Activated CD4-positive, alpha-beta T cell treated with anti-CD3 and anti-CD28 coated beads, Interleukin-2, amount 50 U/mL, for 48 hours (primary cell): ENCODE results near the gene TMEM117.

Experiments used
- DNase-seq, 2 experiments: peaks; one replicate each; pipeline ENCODE4 v3.0.0-alpha.2; 2020

Gene TMEM117

DNA sequence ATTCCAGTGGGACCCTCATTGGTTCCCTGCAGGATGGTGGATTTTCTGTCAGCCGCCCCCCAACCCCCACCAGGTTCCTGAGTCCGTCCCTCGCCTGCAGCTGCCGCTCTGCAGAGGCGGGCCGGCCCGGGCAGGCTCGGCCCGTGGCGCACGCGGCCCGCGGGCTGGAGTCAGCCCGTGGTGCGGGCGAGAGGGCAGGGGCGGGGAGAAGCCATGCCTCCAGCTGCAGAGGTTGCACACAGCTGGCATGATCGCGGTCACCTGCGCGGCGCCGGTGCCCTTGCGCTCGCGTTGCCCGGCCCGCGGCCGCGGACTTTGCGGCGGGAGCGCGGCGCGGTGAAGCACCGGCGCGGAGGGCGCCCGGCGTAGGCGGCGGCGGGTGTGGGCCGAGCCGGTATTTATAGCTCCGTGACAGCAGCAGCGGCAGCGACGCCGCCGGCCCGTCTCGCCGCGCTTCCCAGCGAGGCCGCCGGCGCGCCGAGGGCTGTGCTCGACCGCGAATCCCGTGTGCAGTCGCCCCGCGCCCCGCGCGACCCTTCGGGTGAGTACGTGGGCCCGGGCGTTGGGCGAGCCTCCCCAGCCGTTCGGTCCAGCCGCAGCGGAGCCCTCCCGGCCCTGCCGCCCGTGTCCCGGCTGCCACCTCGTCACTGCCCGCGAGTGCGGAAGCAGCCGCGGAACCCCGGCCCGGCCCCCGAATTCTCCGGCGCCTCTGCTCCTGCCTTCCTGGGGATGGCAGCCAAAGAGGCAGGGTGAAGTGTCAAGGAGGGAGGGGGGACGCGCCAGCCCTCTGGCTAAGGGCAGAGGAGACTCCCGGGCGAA is at the start of gene TMEM117:
TSS of gene TMEM117 (plus strand) at position 426 of the 819 bp plus-strand sequence.
- peak; percentile 54 to 67 for DNase-seq

DNA sequence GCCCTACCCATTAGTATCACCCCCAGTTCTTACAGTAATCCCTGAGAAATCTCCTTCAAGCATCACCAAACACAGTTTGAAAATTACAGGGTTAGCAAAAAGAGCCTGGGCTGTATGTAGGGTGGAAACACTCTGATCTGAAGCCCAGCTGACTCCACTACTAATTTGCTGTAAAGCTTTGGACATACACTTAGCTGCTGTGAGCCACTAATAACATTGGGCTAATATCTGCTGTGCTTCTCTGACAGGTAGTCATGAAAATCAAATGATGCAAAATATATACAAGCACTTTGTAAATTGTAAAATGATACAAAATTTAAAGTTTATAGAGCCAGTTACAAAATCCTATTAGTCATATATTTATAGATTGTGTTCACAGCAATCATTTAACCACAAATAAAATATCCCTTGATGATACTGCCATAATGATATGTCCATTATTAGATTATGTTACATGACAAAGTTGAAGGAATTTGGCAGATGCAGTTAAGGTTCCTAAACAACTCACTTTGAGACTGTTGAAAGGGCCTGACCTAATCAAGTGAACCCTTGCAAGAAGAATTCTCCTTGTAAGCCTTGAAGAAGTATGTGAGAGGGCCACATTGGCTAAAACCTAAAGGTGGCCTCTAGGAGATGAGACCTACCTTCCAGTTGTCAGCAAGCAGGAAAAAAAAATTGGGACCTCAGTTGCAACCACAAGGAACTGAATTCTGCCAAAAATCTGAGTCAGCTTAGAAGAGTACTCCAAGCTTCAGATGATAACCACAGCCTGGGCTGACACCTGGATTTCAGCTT is 48.8 kb upstream of the TMEM117 start:
- no peak for DNase-seq

DNA sequence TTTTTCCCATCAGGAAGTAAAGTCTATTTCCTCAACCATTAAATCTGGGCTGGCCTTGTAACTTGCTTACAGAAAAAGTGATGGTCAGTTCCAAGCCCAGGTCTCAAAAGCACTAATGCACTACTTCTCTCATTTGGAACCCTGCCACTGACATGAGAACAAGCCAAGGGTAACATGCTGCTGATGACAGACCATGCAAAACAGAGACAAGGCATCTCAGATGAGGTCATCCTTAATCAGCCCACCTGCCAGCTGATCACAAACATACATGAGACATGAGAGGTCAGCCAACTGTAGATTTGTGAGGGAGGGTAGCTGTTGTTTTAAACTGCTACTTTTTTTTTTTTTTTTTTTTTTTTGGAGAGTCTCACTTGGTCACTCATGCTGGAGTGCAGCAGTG is 45.9 kb upstream of the TMEM117 start:
- no peak for DNase-seq

DNA sequence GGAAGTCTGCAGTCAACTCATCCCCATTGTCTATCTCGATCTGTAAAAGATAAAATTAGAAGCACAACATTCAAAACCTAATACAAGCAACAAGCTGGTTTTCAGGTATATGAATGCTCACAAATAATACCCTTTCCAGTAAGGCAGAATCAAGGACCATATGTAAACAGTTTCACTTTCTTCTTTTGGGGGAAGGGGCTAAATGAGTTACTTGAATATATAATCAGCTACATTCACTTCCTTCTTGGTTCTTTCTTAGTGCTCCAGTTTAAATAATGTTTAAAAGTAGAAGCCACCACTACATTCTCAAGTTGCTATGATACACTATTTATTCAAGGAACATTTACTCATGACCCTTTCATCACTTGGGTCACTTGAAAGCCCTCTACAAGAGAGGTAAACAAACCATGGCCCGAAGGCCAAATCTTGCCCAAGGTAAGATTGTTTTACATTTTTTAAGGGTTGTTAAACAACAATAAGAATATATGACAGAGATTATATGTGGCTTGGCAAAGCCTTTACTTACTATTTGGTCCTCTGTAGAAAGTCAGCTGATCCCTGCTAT is 40.1 kb upstream of the TMEM117 start:
- no peak for DNase-seq

DNA sequence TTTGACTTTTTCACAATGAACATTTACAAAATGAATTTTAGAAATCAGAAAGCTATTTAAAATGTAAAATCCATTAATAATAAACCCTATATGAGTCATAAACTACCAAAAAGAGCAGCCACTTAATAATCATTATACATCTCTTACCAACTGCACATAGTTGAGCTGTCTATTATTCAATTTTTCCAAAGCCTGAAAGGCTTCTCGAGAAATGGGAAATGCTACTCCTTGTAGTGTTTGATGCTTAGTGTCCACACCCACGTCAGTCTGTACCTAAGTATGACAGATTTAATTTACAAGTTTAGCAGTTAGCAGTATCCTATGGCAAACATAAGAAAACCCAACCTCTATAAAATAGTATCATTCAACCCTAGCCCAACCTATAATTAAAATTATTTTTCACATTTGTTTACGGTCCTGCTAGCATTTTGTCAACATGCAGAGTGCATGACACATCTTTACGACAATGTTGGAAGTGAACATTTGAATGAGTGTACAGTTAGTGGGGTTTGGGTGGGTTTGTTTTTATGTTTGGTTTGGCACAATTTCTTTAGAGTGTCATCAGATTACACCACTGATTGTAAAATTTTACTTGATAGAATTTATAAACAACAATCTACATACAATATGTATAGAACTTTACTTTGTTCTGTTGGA is 38.2 kb upstream of the TMEM117 start:
- DNase-seq, result no peak

DNA sequence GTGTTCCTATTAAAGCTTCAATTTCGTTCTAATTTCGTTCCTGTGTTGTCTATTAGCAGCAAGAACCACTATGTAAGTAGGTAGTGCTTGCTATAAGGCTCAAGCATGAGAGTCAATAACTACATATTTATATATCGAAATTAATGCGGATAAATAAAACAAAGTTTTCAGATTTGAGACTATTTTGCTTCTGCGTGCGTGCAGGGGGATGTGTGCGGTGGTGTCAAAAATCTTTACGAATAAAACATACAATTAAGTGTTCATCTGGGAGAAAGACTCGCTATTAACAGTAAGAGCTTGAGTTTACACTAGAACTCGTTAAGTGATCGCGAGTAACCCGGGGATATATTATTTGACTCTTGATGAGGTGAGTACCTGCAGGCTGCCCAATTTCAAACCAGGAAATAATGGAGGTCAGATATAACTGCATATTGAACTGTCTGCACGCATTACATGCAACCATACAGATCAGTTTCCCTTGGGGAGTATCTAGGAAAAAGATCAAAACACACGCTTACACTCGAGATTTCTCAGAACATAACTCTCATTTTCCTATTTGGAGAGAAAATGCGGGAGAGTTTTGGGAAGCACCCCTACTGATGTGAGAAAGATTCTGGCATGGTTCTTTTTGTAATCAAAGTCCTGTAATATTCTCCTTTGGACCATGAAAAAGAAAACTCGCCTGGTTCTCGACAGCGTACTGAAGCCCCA is 30.6 kb upstream of the TMEM117 start:
- no peak for DNase-seq

DNA sequence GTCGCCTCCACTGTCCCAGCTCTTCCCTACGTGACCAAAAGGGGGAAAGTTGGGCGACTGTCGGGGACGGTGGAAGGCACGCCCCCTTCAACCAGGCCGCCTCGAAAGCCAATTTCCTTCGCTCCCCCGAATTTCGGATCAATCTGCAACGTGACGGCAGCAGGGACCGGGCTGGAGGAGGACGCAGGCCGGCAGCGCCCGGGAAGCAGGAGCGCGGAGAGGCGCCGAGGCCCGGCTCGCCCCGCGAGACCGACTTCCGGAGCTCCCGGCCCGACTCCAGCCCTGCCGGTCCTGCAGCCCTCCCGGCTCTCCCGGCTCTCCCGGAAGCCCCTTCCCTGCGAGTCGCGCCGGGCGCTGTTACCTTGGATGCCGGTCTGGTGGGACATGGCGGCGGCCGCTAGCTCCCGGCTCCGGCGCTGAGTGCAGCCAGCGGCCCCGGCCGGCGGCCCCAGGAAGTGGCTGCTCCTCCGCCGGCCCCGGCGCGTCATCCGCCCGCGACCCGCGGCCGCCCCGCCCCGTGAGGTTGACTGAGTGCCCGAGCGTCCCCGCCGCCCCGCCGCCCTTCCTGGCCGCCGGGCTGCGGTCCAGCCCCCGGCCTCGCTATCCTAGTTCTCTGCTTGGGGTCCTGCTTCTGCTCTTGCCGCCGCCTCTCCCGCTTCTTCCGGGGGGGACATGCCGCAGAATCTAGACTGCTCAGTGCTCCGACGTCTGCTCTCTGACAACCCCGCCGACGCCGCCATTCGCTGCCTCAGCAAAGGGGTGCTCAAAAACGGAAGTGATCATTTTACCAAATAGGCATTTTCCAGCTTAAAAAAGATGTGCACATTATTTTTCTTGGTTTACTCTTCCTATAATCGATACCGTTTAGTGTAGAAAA is 29.8 kb upstream of the TMEM117 start, which contains the start of gene TWF1:
TSS of gene TWF1 (minus strand) at position 458 of the 877 bp plus-strand sequence. CDS start at position 386, 72 bp downstream.
- peak; percentile 86 to 88 for DNase-seq

DNA sequence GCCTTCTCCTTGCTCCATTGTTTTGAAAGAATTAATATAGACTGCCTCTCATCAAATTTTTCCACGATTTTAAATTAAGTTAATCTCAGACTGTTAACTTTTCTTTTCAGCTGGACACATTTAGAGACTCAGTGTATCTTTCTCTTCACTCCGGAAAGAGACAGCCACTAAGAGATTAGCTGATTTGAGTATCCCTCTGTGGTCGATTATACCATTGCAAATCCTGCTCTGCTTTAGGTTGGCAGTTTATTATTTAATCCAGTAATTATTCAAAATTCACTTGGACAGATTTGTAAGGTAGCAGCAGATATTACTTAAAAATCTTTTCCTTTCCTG is 29.2 kb upstream of the TMEM117 start:
- DNase-seq, result no peak

DNA sequence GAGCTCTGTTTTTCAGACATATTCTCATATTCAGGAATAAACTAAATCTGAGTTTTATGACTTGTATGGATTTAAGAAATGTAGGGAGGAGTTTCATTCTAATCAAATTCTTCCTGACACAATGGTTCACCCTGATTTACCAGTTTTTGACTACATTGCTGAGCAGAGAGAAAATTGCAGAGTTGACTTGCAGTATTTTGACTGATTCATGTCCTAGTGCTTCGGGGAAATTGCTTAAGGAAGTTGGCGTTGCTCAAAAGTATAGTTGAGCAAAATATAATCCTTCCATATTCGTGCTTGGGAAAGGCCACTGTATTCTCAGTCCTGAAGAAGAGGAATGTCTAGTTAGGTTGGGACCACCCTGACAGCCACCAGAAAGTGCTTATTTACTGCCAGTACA is 28.5 kb upstream of the TMEM117 start:
- no peak for DNase-seq

DNA sequence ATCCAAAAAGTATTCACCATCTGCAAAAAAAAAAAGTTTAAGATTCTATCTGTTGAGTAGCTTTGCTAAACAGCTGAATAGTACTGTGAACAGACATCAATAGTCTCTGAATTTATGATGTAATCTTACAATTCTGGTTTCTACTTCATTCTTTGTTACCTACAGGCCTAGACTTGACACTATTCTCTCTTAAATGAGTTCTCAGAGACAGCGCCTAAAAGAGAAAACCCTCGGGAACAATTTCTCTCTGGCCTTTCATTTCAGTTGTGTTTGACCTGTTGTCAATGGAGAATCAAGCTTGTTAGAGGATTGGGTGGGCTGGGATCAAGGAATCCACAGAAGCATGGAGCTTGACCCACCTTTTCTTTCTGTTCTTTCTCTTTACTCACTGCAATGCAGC is 23.8 kb upstream of the TMEM117 start:
- no peak for DNase-seq

DNA sequence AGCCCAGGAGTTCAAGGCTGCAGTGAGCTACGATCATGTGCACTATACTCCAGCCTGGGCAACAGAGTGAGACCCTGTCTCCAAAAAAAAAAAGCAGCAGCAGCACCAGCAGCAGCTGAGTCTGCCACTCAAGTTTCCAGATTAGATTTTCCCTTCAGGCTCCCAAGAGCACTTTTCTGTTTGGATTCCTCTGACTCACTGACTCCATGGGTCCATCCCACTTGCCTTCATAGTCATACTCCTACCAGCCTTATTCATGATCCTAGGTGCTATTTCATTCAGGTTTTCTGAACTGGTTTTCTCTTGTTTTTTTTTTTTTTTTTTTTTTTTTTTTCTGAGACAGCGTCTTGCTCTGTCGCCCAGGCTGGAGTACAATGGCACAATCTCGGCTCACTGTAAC is 23.0 kb upstream of the TMEM117 start:
- no peak for DNase-seq

DNA sequence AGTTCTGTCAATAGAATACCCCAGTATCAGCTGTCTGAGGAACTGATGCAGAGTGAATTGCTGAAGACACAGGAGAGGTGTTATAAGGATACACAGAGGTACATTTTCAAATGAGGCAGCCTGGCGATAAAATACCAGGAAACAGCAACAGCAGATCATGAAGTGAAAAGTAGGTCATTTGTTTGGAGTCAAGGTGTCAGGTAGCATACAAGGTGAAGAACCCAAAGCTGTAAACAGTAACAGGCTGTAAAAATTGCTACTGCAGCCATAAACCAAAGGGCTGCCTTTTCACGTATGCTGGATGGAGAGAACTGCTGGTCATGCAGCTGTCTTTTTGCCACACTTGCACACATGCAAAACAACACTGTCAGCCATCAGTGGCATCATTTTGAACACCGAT is 20.5 kb upstream of the TMEM117 start:
- DNase-seq, result no peak

DNA sequence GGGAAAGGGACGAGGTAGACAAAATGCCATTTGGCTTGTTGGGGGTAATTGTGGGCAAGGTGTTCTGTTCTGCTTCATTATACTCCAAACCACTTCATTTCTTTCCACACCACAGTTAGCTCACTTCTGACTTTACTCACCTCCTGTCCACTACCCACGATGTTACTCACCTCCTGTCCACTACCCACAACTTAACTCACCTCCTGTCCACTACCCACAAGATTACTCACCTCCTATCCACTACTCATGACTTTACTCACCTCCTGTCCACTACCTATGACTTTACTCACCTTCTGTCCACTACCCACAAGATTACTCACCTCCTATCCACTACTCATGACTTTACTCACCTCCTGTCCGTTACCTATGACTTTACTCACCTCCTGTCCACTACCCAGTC is 19.7 kb upstream of the TMEM117 start:
- DNase-seq, result no peak

DNA sequence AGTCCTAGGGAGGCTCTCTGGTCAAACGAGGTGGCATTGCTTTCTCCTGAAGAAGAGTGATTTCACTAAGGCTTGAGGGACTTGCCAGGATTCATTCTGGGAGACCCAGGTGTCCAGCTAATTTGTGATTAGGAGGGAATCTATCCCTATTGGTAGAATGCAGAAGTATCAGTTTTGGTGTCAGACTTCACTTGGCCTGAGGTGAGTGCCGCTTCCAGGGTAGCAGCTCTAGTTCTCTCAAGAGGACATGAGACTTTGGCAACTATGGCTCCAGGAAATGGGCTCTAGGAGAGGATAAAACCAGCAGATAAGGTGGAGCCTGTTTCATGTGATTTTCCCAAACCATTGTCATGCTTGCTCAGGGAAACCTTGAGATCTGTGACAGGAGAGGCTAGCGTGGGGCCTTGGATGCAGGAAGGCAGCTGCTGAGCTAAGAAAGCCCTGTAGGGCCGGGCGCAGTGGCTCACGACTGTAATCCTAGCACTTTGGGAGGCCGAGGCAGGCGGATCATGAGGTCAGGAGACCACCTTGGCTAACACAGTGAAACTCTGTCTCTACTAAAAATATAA is 11.6 kb upstream of the TMEM117 start:
- no peak for DNase-seq

DNA sequence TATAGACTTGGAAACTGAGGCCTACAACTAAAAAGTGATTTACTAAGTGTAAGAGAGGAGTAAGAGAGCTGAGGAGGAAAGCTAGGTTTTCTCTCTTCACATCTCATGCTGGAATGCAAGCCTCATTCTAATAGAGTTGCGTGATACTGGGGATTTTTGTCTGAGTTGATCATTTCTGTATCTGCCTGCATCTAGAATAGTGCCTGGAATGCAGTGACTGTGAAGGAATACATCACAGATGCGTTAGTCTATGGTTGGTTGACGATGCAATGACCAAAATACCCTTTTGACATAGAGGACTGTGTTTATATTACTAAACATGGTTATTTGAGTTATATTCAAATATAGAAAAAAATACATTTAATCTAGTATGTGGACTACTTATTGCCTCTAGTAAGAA is 9.2 kb upstream of the TMEM117 start:
- no peak for DNase-seq

DNA sequence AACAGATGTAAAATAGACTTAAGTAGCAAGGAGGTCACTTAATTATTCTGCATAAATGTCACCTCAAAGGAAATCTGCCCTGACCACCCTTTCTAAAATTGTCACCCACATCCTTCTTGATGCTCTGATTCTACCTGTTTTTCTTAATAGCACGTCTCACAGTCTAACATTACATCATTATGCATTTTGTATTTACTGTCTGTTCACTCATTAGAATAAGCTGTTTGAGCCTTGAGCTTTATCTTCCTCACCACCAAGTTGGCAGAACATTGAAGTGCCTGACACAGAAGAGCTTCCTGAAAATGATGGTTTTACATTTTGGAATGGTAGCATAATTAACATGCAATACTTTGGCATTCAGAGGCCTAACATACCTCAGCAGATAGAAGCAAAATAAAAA is 8.8 kb upstream of the TMEM117 start:
- DNase-seq, result no peak

DNA sequence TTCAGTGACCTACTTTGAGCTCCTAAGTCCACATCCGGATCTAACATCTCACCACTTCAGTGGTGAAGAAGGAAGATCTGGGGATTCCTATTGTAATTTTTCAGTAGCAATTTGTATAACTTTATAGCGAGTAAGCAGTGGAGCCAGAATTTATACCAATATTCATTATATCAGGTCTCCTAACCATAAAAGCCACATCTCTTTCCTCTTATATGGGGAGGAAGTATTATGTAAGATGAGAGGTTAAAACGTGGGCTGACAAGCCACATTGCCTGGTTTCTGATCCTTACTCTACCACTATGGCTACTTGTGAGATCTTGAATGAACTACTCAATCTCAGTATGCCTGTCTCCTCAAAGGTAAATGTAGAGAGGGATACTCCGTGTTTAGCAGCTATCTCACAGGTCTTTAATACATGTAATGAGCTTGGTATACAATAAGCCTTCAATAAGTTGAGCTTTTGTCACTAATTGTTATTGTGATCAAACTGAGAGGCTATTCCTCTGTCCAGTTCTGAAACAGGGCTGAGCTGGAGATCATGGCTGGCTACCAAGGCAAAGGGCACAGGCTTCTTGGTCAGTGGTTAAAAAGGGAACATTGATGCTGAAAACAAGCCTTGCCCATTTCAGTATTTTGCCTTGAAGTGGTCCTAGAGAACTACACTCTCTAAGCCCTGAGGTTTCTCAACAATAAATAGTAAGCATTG is 3.3 kb upstream of the TMEM117 start:
- DNase-seq, result no peak

DNA sequence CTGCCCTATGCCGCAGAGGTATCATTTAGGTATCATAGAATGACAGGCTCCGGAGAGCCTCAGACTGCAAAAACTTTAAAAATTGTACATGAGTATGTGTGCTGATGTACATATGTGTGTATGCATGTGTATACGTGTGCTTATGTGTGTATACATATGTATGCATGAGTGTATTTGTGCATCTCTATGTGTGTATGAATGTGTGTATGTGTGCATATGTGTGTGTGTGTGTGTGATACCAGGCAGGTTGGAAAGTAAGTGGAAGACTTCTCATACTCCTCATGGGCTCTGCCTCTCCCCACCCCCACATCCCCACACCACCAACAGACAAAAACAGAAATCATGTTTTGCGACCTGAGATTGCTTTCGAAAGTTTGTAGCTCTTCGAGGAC is 621 bp upstream of the TMEM117 start:
- no peak for DNase-seq

DNA sequence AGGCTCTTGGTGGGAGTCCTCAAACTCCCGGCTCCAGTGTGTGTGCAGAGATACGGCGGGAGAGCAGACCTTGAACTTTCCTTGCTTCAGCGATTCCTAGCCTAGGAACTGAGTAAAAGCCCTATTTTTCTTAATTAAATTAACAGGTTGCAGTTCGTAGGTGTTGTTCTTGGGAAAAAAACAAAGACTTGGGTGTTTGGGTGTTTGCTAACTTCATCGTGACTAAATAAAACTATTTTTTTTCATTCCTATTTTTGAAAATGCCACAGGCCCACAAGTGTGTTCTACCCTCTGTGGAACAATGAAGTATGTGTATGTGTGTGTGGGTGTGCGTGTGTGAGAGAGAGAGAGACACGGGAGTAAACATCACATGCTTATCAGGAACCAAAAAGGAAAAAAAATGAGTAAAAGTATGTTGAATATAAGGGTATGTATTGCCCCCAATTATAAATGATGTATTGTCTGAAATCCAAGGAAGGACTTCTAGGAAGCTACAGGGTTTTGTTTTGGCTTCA is 651 bp downstream of the TMEM117 start:
- DNase-seq, result no peak

DNA sequence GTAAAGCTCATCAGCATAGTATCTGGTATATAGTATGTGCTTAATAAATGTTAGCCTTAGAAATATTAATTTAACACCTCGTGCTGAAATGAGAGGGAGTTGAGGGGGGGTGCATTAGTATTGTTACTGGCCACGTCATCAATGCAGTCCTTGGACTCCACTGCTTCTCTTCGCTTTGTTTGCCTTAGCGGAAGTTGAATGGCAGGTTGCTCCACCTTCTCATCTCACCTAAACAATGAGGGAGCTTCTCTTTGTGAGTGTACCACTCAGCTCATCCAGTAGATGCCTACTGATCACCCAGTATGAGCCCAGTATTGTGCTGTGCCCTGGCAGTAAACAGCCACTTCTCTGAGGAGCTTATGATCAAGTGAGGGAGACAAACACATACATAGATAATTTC is 4.5 kb downstream of the TMEM117 start:
- DNase-seq, result no peak
